Naive thymus-derived CD8-positive, alpha-beta T cell (primary cell): ENCODE data around the gene SMPD4. TPM values are rescaled to one million over a fixed set of nuclear protein-coding genes. Genes with fewer than 3 reads are reported as not detected.
A peak's percentile ranks its signal among the peaks of the same experiment; 100 is the strongest.
"Not testable (repeated sequence)": the region's sequence is repeated elsewhere in the genome, so short reads cannot be mapped to it uniquely, and the experiment has no call there.

Experiments
- ATAC-seq, 2 donors: fragments of 150-1000 bp; cut with Tn5 transposase in 1 of 2; sonication (Bioruptor Pico), chemical (Tn5 transposase) in 1 of 2; 1 replicate in 1 of 2; 2 replicates in 1 of 2; pipeline ENCODE4 v1.10.0; 2021; ENCODE audit warnings: mild to moderate bottlenecking in 2 of 2, moderate library complexity in 2 of 2
- POLR2A ChIA-PET: fragments of 350-600 bp; sonication (Branson Sonifier 250); formaldehyde crosslinking; loops from one replicate; lab custom pipeline; 2021; ENCODE audit warnings: antibody characterized with exemption; lab: Charles Lee
- DNase-seq, 10 donors: peaks; one replicate each; pipeline versions ENCODE4 v3.0.0 to v3.0.0-alpha.2; 2020 to 2022
- H3K27ac Mint-ChIP-seq, 10 donors: one replicate each; pipeline ENCODE4 v1.8.0; 2020 to 2022; ENCODE audit warnings: mild to moderate bottlenecking in 10 of 10, mixed read lengths in 10 of 10, moderate library complexity in 4 of 10, inconsistent platforms in 1 of 10
- H3K27me3 Mint-ChIP-seq, 5 donors: one replicate each; pipeline ENCODE4 v1.8.0; 2021 to 2022; ENCODE audit warnings: mixed read lengths in 5 of 5
- H3K36me3 Mint-ChIP-seq, 3 donors: one replicate each; pipeline ENCODE4 v1.8.0; 2020 to 2022; ENCODE audit warnings: mixed read lengths in 3 of 3, mild to moderate bottlenecking in 2 of 3, inconsistent platforms in 1 of 3
- H3K4me1 Mint-ChIP-seq, 4 donors: one replicate each; pipeline ENCODE4 v1.8.0; 2021 to 2022; ENCODE audit warnings: mixed read lengths in 4 of 4
- H3K4me3 Mint-ChIP-seq, 10 donors: one replicate each; pipeline ENCODE4 v1.8.0; 2020 to 2022; ENCODE audit warnings: mild to moderate bottlenecking in 10 of 10, mixed read lengths in 10 of 10, moderate library complexity in 6 of 10, inconsistent platforms in 1 of 10
- H3K9me3 Mint-ChIP-seq, 9 donors: one replicate each; pipeline ENCODE4 v1.8.0; 2020 to 2022; ENCODE audit warnings: mixed read lengths in 9 of 9, mild to moderate bottlenecking in 3 of 9, inconsistent platforms in 1 of 9, moderate library complexity in 1 of 9
- polyA plus RNA-seq, 3 donors: library from polyadenylated mRNA; unstranded; fragments of 300-500 nt; fragmentation: Illumina TruSeq; gene quantifications; one replicate each; pipeline ENCODE4 v1.2.3, GENCODE V29; 2021
- total RNA-seq, 8 experiments: library from RNA in 2 of 8; stranded (reverse) in 2 of 8; gene quantifications; one replicate each; pipeline ENCODE4 v1.2.3 and lab custom pipeline; 2021 to 2026

Gene SMPD4
- total and polyA plus RNA-seq, 5 experiments from 2014 or later: 21.9 to 62.2 (median 44.4) TPM

GRCh38 chr2:130183512-130184373 is 2.3 kb upstream of the SMPD4 start:
- DNase-seq: no peak
- H3K27ac Mint-ChIP-seq: peak overlapping the region in 9 of 10 donors; percentile 41 to 87 (median 80)
- H3K4me1 Mint-ChIP-seq: peaks cover 3 to 35% (median 30%) of the 10 kb centered on the region in 4 donors
- POLR2A ChIA-PET: no interaction called here
- H3K4me3 Mint-ChIP-seq: peak overlapping the region; percentile 47 to 84 (median 76)
- H3K9me3 Mint-ChIP-seq: no peaks in the 10 kb centered on the region
- ATAC-seq: no peak
- peaks cover 0 to 5% (median 0%) of the 10 kb centered on the region in 3 donors for H3K36me3 Mint-ChIP-seq
- H3K27me3 Mint-ChIP-seq: no peaks in the 10 kb centered on the region

GRCh38 chr2:130182826-130183511 is 1.6 kb upstream of the SMPD4 start:
- POLR2A ChIA-PET: interaction anchor here (1.8 to 3.1 kb wide), 2 partner anchors 149 to 159 kb away, joined by 7 to 60 read pairs; partner anchors contain the start of gene IMP4
- peaks cover 3 to 38% (median 33%) of the 10 kb centered on the region in 4 donors for H3K4me1 Mint-ChIP-seq

GRCh38 chr2:130181880-130182682 is 679 bp upstream of the SMPD4 start, which contains the start of gene MZT2B:
MZT2B (plus strand) TSS chr2:130182262; CDS start chr2:130182283, 21 bp downstream.
- DNase-seq (peak; percentile 81 to 94 (median 90)), ATAC-seq (peak; percentile 83)
- H3K27ac Mint-ChIP-seq: peak within 1 kb of the TSS; percentile 85 to 99 (median 96)
- not testable (repeated sequence) for H3K9me3 Mint-ChIP-seq, H3K27me3 Mint-ChIP-seq, H3K36me3 Mint-ChIP-seq
- H3K4me1 Mint-ChIP-seq: peaks cover 5 to 40% (median 35%) of the 10 kb centered on the region in 4 donors
- peak within 1 kb of the TSS; percentile 87 to 95 (median 91) for H3K4me3 Mint-ChIP-seq
- POLR2A ChIA-PET: interaction anchor here (0.7 to 3.1 kb wide), 6 partner anchors 37 to 191 kb away, joined by 3 to 60 read pairs (median 4); partner anchors contain the start of genes CCDC74B and IMP4

More at GRCh38 chr2:130182826-130183511, 1.6 kb upstream of the SMPD4 start:
- not testable (repeated sequence) for H3K36me3 Mint-ChIP-seq, H3K27me3 Mint-ChIP-seq, H3K9me3 Mint-ChIP-seq, ATAC-seq
- DNase-seq: peak in 1 of 10 donors; percentile 13
- Mint-ChIP-seq H3K4me3 (peak overlapping the region; percentile 64 to 88 (median 78)), H3K27ac (peak overlapping the region; percentile 41 to 87 (median 80))

GRCh38 chr2:130180404-130181324 is 738 bp downstream of the SMPD4 start:
- not testable (repeated sequence) for H3K27me3 Mint-ChIP-seq, DNase-seq, H3K9me3 Mint-ChIP-seq, ATAC-seq
- Mint-ChIP-seq H3K36me3 (peaks cover 0 to 15% (median 0%) of the 10 kb centered on the region in 3 donors), H3K4me1 (peaks cover 5 to 43% (median 33%) of the 10 kb centered on the region in 4 donors), H3K4me3 (peak overlapping the region; percentile 87 to 95 (median 91)), H3K27ac (peak overlapping the region; percentile 85 to 99 (median 96))
- POLR2A ChIA-PET: interaction anchor here (1.0 to 3.1 kb wide), 5 partner anchors 30 to 192 kb away, joined by 4 to 60 read pairs (median 5); partner anchors contain the start of gene IMP4

GRCh38 chr2:130174866-130175265 is 6.5 kb downstream of the SMPD4 start:
- DNase-seq, POLR2A ChIA-PET, H3K4me3 Mint-ChIP-seq, ATAC-seq, H3K27me3 Mint-ChIP-seq, H3K9me3 Mint-ChIP-seq, H3K27ac Mint-ChIP-seq: not testable (repeated sequence)
- Mint-ChIP-seq H3K4me1 (peaks cover 3 to 19% (median 9%) of the 10 kb centered on the region in 4 donors), H3K36me3 (peaks cover 0 to 61% (median 6%) of the 10 kb centered on the region in 3 donors)

- no peaks in the 10 kb centered on the region for H3K27me3 Mint-ChIP-seq
- POLR2A ChIA-PET: interaction anchor here (0.6 kb wide), 1 partner anchor 23 kb away, joined by 3 read pairs; no protein-coding TSS in a partner anchor
Observed at GRCh38 chr2:130169896-130170295, 11.5 kb downstream of the SMPD4 start.

GRCh38 chr2:130169163-130169562 is 12.2 kb downstream of the SMPD4 start:
- H3K9me3 Mint-ChIP-seq, H3K4me3 Mint-ChIP-seq, ATAC-seq, H3K27me3 Mint-ChIP-seq, DNase-seq, H3K27ac Mint-ChIP-seq, POLR2A ChIA-PET, H3K4me1 Mint-ChIP-seq: not testable (repeated sequence)
- peaks cover 0 to 86% (median 13%) of the 10 kb centered on the region in 3 donors for H3K36me3 Mint-ChIP-seq

More at GRCh38 chr2:130169896-130170295, 11.5 kb downstream of the SMPD4 start:
- Mint-ChIP-seq H3K36me3 (peaks cover 0 to 84% (median 13%) of the 10 kb centered on the region in 3 donors), H3K27ac (no peak overlapping the region), H3K4me1 (peaks cover 0 to 2% (median 0%) of the 10 kb centered on the region in 4 donors), H3K4me3 (no peak overlapping the region), H3K9me3 (no peaks in the 10 kb centered on the region)
- ATAC-seq (no peak), DNase-seq (no peak)

GRCh38 chr2:130166611-130167010 is 14.8 kb downstream of the SMPD4 start:
- DNase-seq, H3K4me1 Mint-ChIP-seq, POLR2A ChIA-PET, H3K9me3 Mint-ChIP-seq, H3K27ac Mint-ChIP-seq, H3K4me3 Mint-ChIP-seq, ATAC-seq, H3K27me3 Mint-ChIP-seq: not testable (repeated sequence)
- peaks cover 0 to 75% (median 13%) of the 10 kb centered on the region in 3 donors for H3K36me3 Mint-ChIP-seq

GRCh38 chr2:130165293-130166016 is 15.9 kb downstream of the SMPD4 start:
- Mint-ChIP-seq H3K9me3 (no peaks in the 10 kb centered on the region), H3K4me1 (peaks cover 0 to 2% (median 0%) of the 10 kb centered on the region in 4 donors), H3K27ac (peak overlapping the region in 1 of 10 donors; percentile 69), H3K27me3 (no peaks in the 10 kb centered on the region), H3K36me3 (peaks cover 0 to 73% (median 10%) of the 10 kb centered on the region in 3 donors), H3K4me3 (no peak overlapping the region)
- POLR2A ChIA-PET: no interaction called here
- DNase-seq (no peak), ATAC-seq (no peak)

GRCh38 chr2:130162968-130163367 is 18.4 kb downstream of the SMPD4 start:
- Mint-ChIP-seq H3K27me3 (no peaks in the 10 kb centered on the region), H3K36me3 (peaks cover 0 to 65% (median 10%) of the 10 kb centered on the region in 3 donors), H3K27ac (no peak overlapping the region), H3K9me3 (no peaks in the 10 kb centered on the region), H3K4me3 (no peak overlapping the region), H3K4me1 (peaks cover 0 to 7% (median 2%) of the 10 kb centered on the region in 4 donors)
- DNase-seq (no peak), ATAC-seq (no peak)
- POLR2A ChIA-PET: no interaction called here
